ENCODE data around the gene ERAL1. TPM values are rescaled to one million over a fixed set of nuclear protein-coding genes. Genes with fewer than 3 reads are reported as not detected.

ERAL1 gene
- total and polyA plus RNA-seq, 2 experiments from 2014 or later, result 30.0 to 77.1 TPM

GRCh38 chr17:28885951-28886350 is 31.1 kb downstream of the ERAL1 start:
- H3K4me3 ChIP-seq, result no peak overlapping the region
- H3K9me3 ChIP-seq (ENCODE audit: low read depth), result no peaks in the 10 kb centered on the region
- no peaks in the 10 kb centered on the region for H4K20me1 ChIP-seq (ENCODE audit: insufficient read depth, poor library complexity, severe bottlenecking)
- no peak overlapping the region for H3K27ac ChIP-seq
- H3K4me1 ChIP-seq (ENCODE audit: insufficient read depth), result no peaks in the 10 kb centered on the region
- H3K27me3 ChIP-seq, result no peaks in the 10 kb centered on the region
- H3K9me2 ChIP-seq (replicated peaks; ENCODE audit: insufficient read depth), result no peaks in the 10 kb centered on the region
- H3K79me2 ChIP-seq, result no peaks in the 10 kb centered on the region
- no peaks in the 10 kb centered on the region for H3K36me3 ChIP-seq (replicated peaks; ENCODE audit: insufficient read depth, low read depth)
- H3K4me2 ChIP-seq, result no peak overlapping the region
- H2AFZ ChIP-seq, result no peak overlapping the region
- TF ChIP-seq EZH2phosphoT487 (IDR thresholded peaks at IDR 0.05; ENCODE audit: low read depth, severe bottlenecking, unreplicated experiment) (no peak), EZH2 (IDR thresholded peaks at IDR 0.05; ENCODE audit: borderline replicate concordance) (no peak), CTCF (IDR thresholded peaks at IDR 0.05; ENCODE audit: poor library complexity) (no peak)
- no peak for DNase-seq (ENCODE audit: low spot score)
- 81% methylated on average over 9 of the region's 10 CpGs for WGBS (ENCODE audit: low lambda C conversion rate, missing lambda C conversion rate)

GRCh38 chr17:28887871-28888471 is 33.2 kb downstream of the ERAL1 start:
- Histone ChIP-seq H3K36me3 (replicated peaks; ENCODE audit: insufficient read depth, low read depth) (no peaks in the 10 kb centered on the region), H3K27me3 (no peaks in the 10 kb centered on the region), H3K4me3 (no peak overlapping the region), H4K20me1 (ENCODE audit: insufficient read depth, poor library complexity, severe bottlenecking) (no peaks in the 10 kb centered on the region), H2AFZ (no peak overlapping the region), H3K27ac (no peak overlapping the region), H3K4me2 (no peak overlapping the region), H3K79me2 (peaks cover 6% of the 10 kb centered on the region), H3K9me2 (replicated peaks; ENCODE audit: insufficient read depth) (no peaks in the 10 kb centered on the region), H3K4me1 (ENCODE audit: insufficient read depth) (no peaks in the 10 kb centered on the region), H3K9me3 (ENCODE audit: low read depth) (no peaks in the 10 kb centered on the region)
- TF ChIP-seq EZH2 (IDR thresholded peaks at IDR 0.05; ENCODE audit: borderline replicate concordance) (no peak), CTCF (IDR thresholded peaks at IDR 0.05; ENCODE audit: poor library complexity) (no peak), EZH2phosphoT487 (IDR thresholded peaks at IDR 0.05; ENCODE audit: low read depth, severe bottlenecking, unreplicated experiment) (no peak)
- WGBS (ENCODE audit: low lambda C conversion rate, missing lambda C conversion rate), result 95% methylated on average over 12 of the region's 12 CpGs
- no peak for DNase-seq (ENCODE audit: low spot score)

- H3K4me3 ChIP-seq, result no peak overlapping the region
- no peak for TF ChIP-seq CTCF (IDR thresholded peaks at IDR 0.05; ENCODE audit: poor library complexity)
- TF ChIP-seq EZH2phosphoT487 (IDR thresholded peaks at IDR 0.05; ENCODE audit: low read depth, severe bottlenecking, unreplicated experiment), result no peak
- TF ChIP-seq EZH2 (IDR thresholded peaks at IDR 0.05; ENCODE audit: borderline replicate concordance), result no peak
- no peak overlapping the region for H2AFZ ChIP-seq
- 93% methylated on average over 7 of the region's 7 CpGs for WGBS (ENCODE audit: low lambda C conversion rate, missing lambda C conversion rate)
- no peaks in the 10 kb centered on the region for H3K36me3 ChIP-seq (replicated peaks; ENCODE audit: insufficient read depth, low read depth)
- H3K9me3 ChIP-seq (ENCODE audit: low read depth), result no peaks in the 10 kb centered on the region
- no peak overlapping the region for H3K4me2 ChIP-seq
- no peak for DNase-seq (ENCODE audit: low spot score)
- H3K27me3 ChIP-seq, result no peaks in the 10 kb centered on the region
- no peaks in the 10 kb centered on the region for H3K9me2 ChIP-seq (replicated peaks; ENCODE audit: insufficient read depth)
- H3K79me2 ChIP-seq, result peaks cover 14% of the 10 kb centered on the region
- H3K4me1 ChIP-seq (ENCODE audit: insufficient read depth), result no peaks in the 10 kb centered on the region
- H4K20me1 ChIP-seq (ENCODE audit: insufficient read depth, poor library complexity, severe bottlenecking), result no peaks in the 10 kb centered on the region
- H3K27ac ChIP-seq, result no peak overlapping the region
Measured at GRCh38 chr17:28888832-28889231, 34.0 kb downstream of the ERAL1 start.

Measured in hepatocyte (in vitro differentiated cells).